Measurements from ENCODE around the gene PTPRA. TPM values are rescaled to one million over a fixed set of nuclear protein-coding genes. Genes with fewer than 3 reads are reported as not detected.

PTPRA gene
- total and polyA plus RNA-seq, 5 donors from 2014 or later = 26.2 to 103 (median 35.1) TPM

DNA sequence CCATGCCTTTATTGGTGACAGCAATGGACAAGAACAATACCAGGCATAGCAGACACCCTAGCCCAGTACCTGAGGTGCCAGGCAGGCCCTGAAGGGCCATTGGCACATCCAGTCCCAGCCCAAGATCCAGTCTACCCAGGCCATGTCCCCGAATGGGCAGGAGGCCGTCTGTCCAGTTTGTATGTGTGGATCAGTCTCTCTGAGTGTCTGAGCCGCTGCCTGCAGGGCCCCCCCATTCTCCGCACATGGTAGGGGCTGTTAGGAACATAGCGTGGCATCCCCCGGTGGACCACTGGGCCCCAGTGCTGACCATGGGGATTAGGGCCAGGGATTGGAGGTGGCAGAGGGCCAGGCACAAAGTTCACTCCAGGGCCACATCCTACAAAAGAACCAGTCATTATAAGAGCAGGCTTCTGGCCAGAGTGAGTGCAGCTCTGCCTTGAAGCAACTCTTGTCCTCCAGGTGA, 37.9 kb upstream of the PTPRA start:
- peaks cover 16% of the 10 kb centered on the region for H3K36me3 Mint-ChIP-seq
- Histone ChIP-seq H3K27ac (ENCODE audit: insufficient read depth, low read length, poor library complexity, severe bottlenecking) (no peak overlapping the region), H3K36me3 (ENCODE audit: control insufficient read depth, insufficient read depth, low read length) (peaks cover 4% of the 10 kb centered on the region), H3K27me3 (ENCODE audit: control insufficient read depth, insufficient read depth, low read length) (no peaks in the 10 kb centered on the region), H3K9me3 (ENCODE audit: control insufficient read depth in 2 of 2, low read length in 2 of 2) (no peaks in the 10 kb centered on the region), H3K4me1 (ENCODE audit: control insufficient read depth, insufficient read depth, low read length, poor library complexity, severe bottlenecking) (peaks cover 13% of the 10 kb centered on the region), H3K4me3 (ENCODE audit: low read depth, low read length) (no peak overlapping the region)
- no peak for ATAC-seq (ENCODE audit: low read depth in 2 of 2)
- no peak overlapping the region for H3K27ac Mint-ChIP-seq
- H3K4me3 Mint-ChIP-seq = peak overlapping the region in 1 of 4 donors; percentile 67
- no peak for DNase-seq
- peaks cover under 1% of the 10 kb centered on the region for H3K27me3 Mint-ChIP-seq
- peaks cover 6 to 25% (median 10%) of the 10 kb centered on the region in 4 donors for H3K4me1 Mint-ChIP-seq
- H3K9me3 Mint-ChIP-seq = no peaks in the 10 kb centered on the region

DNA sequence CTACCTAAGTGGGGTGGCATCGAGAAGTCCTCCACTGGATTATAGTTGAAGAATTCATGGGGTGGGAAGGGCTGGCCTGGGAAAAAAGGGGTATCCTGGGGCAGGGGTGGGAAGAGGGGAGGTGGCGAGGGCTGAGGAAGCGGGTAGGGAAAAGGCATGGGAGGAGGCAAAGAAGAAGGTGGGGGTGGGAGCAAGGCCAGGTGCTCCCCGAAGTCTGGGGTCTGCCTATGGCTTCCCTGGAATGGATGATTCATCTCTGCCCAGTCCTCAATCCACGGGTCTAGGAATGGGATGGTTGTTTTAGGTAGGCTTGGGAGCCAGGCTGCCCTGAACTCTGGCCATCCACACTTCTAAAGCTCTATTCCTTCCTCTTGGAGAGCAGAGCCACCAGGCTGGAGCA, 37.2 kb upstream of the PTPRA start:
- Mint-ChIP-seq H3K27ac (peak overlapping the region; percentile 16 to 74 (median 67)), H3K4me3 (peak overlapping the region in 1 of 4 donors; percentile 75), H3K27me3 (no peaks in the 10 kb centered on the region), H3K36me3 (peaks cover 16% of the 10 kb centered on the region), H3K4me1 (peaks cover 6 to 27% (median 10%) of the 10 kb centered on the region in 4 donors), H3K9me3 (no peaks in the 10 kb centered on the region)
- peaks cover 15% of the 10 kb centered on the region for H3K4me1 ChIP-seq (ENCODE audit: control insufficient read depth, insufficient read depth, low read length, poor library complexity, severe bottlenecking)
- no peak overlapping the region for H3K27ac ChIP-seq (ENCODE audit: insufficient read depth, low read length, poor library complexity, severe bottlenecking)
- no peak overlapping the region for H3K4me3 ChIP-seq (ENCODE audit: low read depth, low read length)
- no peak for DNase-seq
- H3K9me3 ChIP-seq (ENCODE audit: control insufficient read depth in 2 of 2, low read length in 2 of 2) = no peaks in the 10 kb centered on the region
- peaks cover 4% of the 10 kb centered on the region for H3K36me3 ChIP-seq (ENCODE audit: control insufficient read depth, insufficient read depth, low read length)
- no peaks in the 10 kb centered on the region for H3K27me3 ChIP-seq (ENCODE audit: control insufficient read depth, insufficient read depth, low read length)
- no peak for ATAC-seq (ENCODE audit: low read depth in 2 of 2)

DNA sequence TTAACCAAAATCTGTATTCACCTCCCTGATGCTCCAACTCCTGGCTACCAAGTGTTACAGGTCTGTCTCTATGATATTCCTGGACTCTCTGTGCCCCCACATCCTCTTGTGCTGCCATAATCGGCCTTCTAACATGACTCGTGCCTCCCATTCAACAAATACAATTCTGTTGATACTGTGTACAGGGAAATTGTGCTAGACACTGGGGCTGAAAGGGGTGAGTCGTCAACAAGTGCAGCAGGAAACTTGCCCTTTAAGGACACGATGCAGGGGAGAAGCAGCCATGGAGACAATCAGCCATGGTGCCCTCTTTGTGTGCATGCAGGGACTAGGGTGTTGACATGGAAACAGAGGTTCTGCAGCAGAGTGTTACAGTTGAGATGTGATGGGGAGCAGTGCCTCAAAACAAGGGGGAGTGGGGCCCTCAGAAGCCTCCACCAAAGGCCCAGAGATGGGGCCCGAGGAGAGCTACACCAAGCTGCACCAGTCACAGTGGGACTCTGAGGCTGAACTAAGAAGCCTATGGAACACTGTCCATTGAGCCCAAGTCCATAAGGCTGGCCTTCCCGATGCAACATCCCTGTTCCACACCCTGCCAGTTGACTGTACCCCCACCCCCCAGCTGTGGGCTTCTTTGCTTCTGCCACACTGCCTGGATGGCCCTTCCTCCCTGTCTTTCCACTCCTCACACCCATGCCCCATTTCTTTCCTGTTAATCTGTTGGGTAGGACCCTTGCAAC, 35.9 kb upstream of the PTPRA start:
- H3K9me3 Mint-ChIP-seq = no peaks in the 10 kb centered on the region
- Histone ChIP-seq H3K4me3 (ENCODE audit: low read depth, low read length) (no peak overlapping the region), H3K27me3 (ENCODE audit: control insufficient read depth, insufficient read depth, low read length) (no peaks in the 10 kb centered on the region), H3K27ac (ENCODE audit: insufficient read depth, low read length, poor library complexity, severe bottlenecking) (no peak overlapping the region), H3K4me1 (ENCODE audit: control insufficient read depth, insufficient read depth, low read length, poor library complexity, severe bottlenecking) (peaks cover 23% of the 10 kb centered on the region), H3K36me3 (ENCODE audit: control insufficient read depth, insufficient read depth, low read length) (peaks cover 4% of the 10 kb centered on the region), H3K9me3 (ENCODE audit: control insufficient read depth in 2 of 2, low read length in 2 of 2) (no peaks in the 10 kb centered on the region)
- no peak for DNase-seq
- H3K4me1 Mint-ChIP-seq = peaks cover 6 to 35% (median 14%) of the 10 kb centered on the region in 4 donors
- peak overlapping the region in 3 of 4 donors; percentile 15 to 75 (median 16) for H3K4me3 Mint-ChIP-seq
- ATAC-seq (ENCODE audit: low read depth in 2 of 2) = no peak
- H3K27me3 Mint-ChIP-seq = no peaks in the 10 kb centered on the region
- H3K27ac Mint-ChIP-seq = no peak overlapping the region
- peaks cover 16% of the 10 kb centered on the region for H3K36me3 Mint-ChIP-seq

DNA sequence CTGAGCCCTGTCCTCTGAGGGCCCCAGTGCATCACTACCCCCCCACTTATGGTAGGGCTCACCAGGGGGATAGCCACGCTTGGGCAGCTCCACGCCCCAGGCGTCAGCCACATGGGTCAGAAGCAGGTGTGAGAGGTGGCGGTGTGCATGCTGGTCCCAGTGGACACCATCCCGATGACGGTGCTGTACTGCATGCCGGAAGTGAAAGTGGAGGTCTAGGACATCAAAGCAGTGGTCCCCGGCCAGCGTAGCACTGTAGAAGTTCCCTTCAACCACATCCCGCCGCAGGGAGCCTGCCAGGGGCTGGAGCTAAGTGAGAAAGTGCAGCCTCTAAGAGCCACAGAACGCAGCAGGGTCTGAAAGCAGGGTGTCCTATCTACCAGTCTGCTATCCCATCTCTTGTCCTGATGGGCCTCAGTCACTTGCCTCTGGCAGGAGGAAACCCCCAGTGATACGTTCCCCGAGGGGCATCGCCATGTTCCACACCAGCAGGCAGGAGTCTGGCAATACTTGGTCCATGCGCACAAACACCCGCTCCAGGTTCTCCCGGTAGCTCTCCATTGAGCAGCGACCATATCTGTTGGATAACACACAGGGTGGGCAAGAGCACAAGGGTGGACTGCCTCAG, 35.0 kb upstream of the PTPRA start:
- peaks cover 10 to 40% (median 17%) of the 10 kb centered on the region in 4 donors for H3K4me1 Mint-ChIP-seq
- DNase-seq (no peak), ATAC-seq (ENCODE audit: low read depth in 2 of 2) (no peak)
- H3K4me3 ChIP-seq (ENCODE audit: low read depth, low read length) = no peak overlapping the region
- H3K27me3 ChIP-seq (ENCODE audit: control insufficient read depth, insufficient read depth, low read length) = no peaks in the 10 kb centered on the region
- peaks cover 4% of the 10 kb centered on the region for H3K36me3 ChIP-seq (ENCODE audit: control insufficient read depth, insufficient read depth, low read length)
- H3K27ac ChIP-seq (ENCODE audit: insufficient read depth, low read length, poor library complexity, severe bottlenecking) = no peak overlapping the region
- no peaks in the 10 kb centered on the region for H3K9me3 ChIP-seq (ENCODE audit: control insufficient read depth in 2 of 2, low read length in 2 of 2)
- H3K36me3 Mint-ChIP-seq = peaks cover 16% of the 10 kb centered on the region
- no peaks in the 10 kb centered on the region for H3K27me3 Mint-ChIP-seq
- no peaks in the 10 kb centered on the region for H3K9me3 Mint-ChIP-seq
- H3K4me1 ChIP-seq (ENCODE audit: control insufficient read depth, insufficient read depth, low read length, poor library complexity, severe bottlenecking) = peaks cover 23% of the 10 kb centered on the region
- peak overlapping the region in 1 of 3 donors; percentile 36 for H3K27ac Mint-ChIP-seq
- H3K4me3 Mint-ChIP-seq = peak overlapping the region; percentile 52 to 78 (median 68)

DNA sequence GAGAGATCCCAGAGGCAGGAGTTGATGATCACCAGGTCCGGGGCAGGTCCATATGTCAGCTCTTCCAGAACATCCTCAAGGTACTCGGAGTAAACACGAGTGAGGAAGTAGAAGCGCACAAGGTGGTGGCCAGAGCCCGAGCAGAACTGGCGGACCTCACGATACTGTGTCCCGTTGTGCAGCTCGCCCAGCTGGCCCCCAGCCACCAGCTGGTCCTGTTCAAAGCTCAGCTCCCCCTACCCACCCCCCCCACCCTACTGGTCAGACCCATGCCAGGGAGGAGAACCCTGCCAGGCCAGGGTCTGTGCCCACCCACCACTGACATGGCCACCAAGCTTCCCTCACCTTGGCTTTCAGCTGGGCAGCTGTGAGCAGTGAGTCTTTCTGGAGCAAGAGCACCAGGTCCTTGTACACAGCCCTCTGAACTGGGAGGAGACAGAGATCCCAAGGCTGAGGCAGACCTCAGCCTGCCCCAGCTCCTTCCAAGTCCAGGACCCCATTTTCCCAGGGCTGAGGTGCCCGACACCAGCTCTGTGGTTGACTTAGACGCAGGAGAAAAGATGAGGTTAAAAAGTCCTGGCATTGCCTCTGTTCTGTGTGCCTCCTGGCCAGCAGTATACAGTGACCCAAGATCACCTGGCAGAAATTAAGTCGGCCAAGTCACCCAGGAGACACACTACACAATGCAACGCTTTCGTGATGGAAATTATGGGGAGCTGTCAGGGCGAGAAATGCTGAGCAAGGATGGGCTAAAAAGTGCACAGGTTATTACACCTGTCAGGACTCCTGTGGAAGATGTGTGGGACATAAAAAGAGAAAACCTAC, 34.2 kb upstream of the PTPRA start:
- Histone ChIP-seq H3K4me1 (ENCODE audit: control insufficient read depth, insufficient read depth, low read length, poor library complexity, severe bottlenecking) (peaks cover 23% of the 10 kb centered on the region), H3K36me3 (ENCODE audit: control insufficient read depth, insufficient read depth, low read length) (peaks cover 4% of the 10 kb centered on the region), H3K27ac (ENCODE audit: insufficient read depth, low read length, poor library complexity, severe bottlenecking) (no peak overlapping the region), H3K4me3 (ENCODE audit: low read depth, low read length) (no peak overlapping the region), H3K27me3 (ENCODE audit: control insufficient read depth, insufficient read depth, low read length) (no peaks in the 10 kb centered on the region), H3K9me3 (ENCODE audit: control insufficient read depth in 2 of 2, low read length in 2 of 2) (no peaks in the 10 kb centered on the region)
- ATAC-seq (ENCODE audit: low read depth in 2 of 2) = no peak
- H3K4me1 Mint-ChIP-seq = peaks cover 17 to 47% (median 21%) of the 10 kb centered on the region in 4 donors
- H3K9me3 Mint-ChIP-seq = no peaks in the 10 kb centered on the region
- no peaks in the 10 kb centered on the region for H3K27me3 Mint-ChIP-seq
- H3K4me3 Mint-ChIP-seq = peak overlapping the region; percentile 86 to 90 (median 88)
- peak overlapping the region; percentile 86 to 93 (median 88) for H3K27ac Mint-ChIP-seq
- peaks cover 16% of the 10 kb centered on the region for H3K36me3 Mint-ChIP-seq
- no peak for DNase-seq

DNA sequence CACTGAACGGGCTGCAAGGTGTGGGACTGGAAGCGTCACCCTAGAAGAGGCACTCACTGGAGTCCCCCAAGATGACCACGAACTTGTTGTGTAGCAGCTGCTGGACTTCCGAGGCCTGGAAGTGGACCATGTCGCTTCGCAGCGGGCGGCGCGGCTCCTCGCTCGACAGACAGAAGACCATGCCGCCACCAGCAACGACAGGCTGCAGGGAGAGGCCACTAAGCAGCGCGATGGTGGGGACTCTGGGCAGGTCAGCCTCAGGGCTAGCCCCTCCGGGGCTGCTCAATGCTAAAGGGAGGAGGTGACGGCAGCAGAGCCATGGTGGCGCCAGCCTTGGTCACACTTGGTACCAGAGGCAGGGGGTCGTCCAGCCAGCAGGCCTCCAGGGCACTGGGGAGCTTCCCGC, 33.5 kb upstream of the PTPRA start:
- Histone ChIP-seq H3K9me3 (ENCODE audit: control insufficient read depth in 2 of 2, low read length in 2 of 2) (no peaks in the 10 kb centered on the region), H3K4me3 (ENCODE audit: low read depth, low read length) (no peak overlapping the region), H3K27ac (ENCODE audit: insufficient read depth, low read length, poor library complexity, severe bottlenecking) (peak overlapping the region; percentile 77), H3K27me3 (ENCODE audit: control insufficient read depth, insufficient read depth, low read length) (no peaks in the 10 kb centered on the region), H3K36me3 (ENCODE audit: control insufficient read depth, insufficient read depth, low read length) (peaks cover 4% of the 10 kb centered on the region), H3K4me1 (ENCODE audit: control insufficient read depth, insufficient read depth, low read length, poor library complexity, severe bottlenecking) (peaks cover 23% of the 10 kb centered on the region)
- ATAC-seq (ENCODE audit: low read depth in 2 of 2) (no peak), DNase-seq (no peak)
- Mint-ChIP-seq H3K27ac (peak overlapping the region; percentile 68 to 93 (median 86)), H3K36me3 (peaks cover 14% of the 10 kb centered on the region), H3K27me3 (no peaks in the 10 kb centered on the region), H3K9me3 (no peaks in the 10 kb centered on the region), H3K4me1 (peaks cover 23 to 52% (median 25%) of the 10 kb centered on the region in 4 donors), H3K4me3 (peak overlapping the region; percentile 86 to 90 (median 88))

DNA sequence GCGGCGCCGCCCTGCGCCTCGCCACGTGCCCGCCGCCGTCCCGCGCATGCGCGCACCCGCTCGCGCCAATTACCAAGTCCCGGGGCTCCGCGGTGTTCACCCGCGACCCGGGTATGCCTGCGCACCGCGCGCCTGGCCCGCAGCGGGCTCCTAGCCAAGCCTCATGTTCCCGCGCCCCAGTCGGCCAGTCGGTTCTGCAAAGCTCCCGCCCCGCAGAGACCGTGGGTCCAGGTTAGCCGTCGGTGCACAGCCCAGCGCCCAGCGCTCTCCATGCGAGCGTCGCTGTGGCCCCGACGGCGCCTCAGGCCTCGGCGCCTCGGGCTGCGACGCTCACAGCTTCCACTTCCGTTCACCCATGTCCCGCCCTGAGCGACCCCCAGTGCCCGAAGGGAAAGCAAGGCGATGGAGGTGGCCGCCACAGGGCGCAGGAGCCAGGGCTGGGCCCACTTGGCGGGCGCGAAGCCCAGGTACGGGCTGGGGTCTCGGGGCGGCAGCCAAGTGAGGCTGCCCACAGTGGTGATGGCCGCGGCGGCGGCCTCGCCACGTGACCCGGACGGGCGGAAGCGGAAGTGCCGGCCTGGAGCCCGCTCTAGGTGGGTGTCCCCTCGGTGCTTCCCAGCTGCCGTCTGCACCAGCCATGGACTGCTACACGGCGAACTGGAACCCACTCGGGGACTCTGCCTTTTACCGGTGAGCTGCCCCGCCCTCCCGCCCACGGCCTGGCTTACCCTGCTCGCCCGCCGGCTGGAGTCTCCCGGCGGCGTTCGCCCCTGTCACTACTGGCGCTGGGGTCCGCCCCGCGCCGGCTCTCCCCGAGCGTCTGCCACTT, 32.9 kb upstream of the PTPRA start, which contains the start of the genes PCED1A and VPS16:
Gene PCED1A (minus strand): TSS at position 518 of the 829 bp plus-strand sequence. CDS start 743 bp downstream, outside the sequence.
Gene VPS16 (plus strand): TSS at position 608 of the 829 bp plus-strand sequence. CDS start 30 bp downstream, at position 638.
- Mint-ChIP-seq H3K4me3 (peak within 1 kb of the TSS; percentile 86 to 92 (median 89)), H3K9me3 (no peaks in the 10 kb centered on the region), H3K27ac (peak within 1 kb of the TSS; percentile 86 to 93 (median 92)), H3K4me1 (peaks cover 24 to 56% (median 27%) of the 10 kb centered on the region in 4 donors), H3K36me3 (peaks cover 8% of the 10 kb centered on the region), H3K27me3 (no peaks in the 10 kb centered on the region)
- ATAC-seq (ENCODE audit: low read depth in 2 of 2) = peak; percentile 96 to 97
- H3K27ac ChIP-seq (ENCODE audit: insufficient read depth, low read length, poor library complexity, severe bottlenecking) = peak within 1 kb of the TSS; percentile 77
- peak within 1 kb of the TSS; percentile 87 for H3K4me3 ChIP-seq (ENCODE audit: low read depth, low read length)
- H3K27me3 ChIP-seq (ENCODE audit: control insufficient read depth, insufficient read depth, low read length) = no peaks in the 10 kb centered on the region
- H3K9me3 ChIP-seq (ENCODE audit: control insufficient read depth in 2 of 2, low read length in 2 of 2) = no peaks in the 10 kb centered on the region
- H3K36me3 ChIP-seq (ENCODE audit: control insufficient read depth, insufficient read depth, low read length) = peaks cover 2% of the 10 kb centered on the region
- DNase-seq = peak; percentile 84 to 93 (median 88)
- H3K4me1 ChIP-seq (ENCODE audit: control insufficient read depth, insufficient read depth, low read length, poor library complexity, severe bottlenecking) = peaks cover 23% of the 10 kb centered on the region

Measured in CD4-positive, CD25-positive, alpha-beta regulatory T cell (primary cell).